ENCODE results near the gene TCP1. TPM values are rescaled to one million over a fixed set of nuclear protein-coding genes. Genes with fewer than 3 reads are reported as not detected.
A peak's percentile ranks its signal among the peaks of the same experiment; 100 is the strongest.

The TCP1 gene
- total and polyA plus RNA-seq, 9 of the 15 experiments (the other 6 are each of a cell fraction or from before 2014, with no cell fraction given), result 331 to 801 (median 645) TPM

DNA sequence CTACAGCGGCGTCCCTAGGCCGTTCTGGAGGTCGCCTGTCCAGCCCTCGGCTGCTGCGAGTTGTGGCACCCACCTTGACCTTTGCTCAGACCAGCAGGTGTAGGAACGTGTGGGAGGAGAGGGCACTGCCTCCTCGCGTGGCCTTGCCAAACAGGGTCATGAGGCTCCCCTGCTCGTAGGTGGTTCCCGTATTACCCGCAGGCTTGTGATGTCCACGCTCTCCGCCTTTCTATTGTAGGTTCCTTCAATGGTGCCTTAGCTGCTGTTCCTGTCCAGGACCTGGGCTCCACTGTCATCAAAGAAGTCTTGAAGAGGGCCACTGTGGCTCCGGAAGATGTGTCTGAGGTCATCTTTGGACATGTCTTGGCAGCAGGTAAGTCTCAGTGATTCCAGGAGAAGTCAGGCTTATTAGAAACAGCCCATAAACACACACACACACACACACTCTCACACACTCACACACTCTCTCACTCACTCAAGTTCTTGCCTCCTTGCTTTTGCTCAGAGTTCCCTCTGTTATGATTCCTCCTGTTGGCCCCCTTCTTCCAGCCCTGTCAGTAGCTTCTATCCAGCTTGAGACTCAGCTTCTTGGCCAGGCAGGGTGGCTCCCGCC is 26.6 kb downstream of the TCP1 start:
- H3K9me3 ChIP-seq (replicated peaks; ENCODE audit: control insufficient read depth, insufficient read depth, low read depth, low read length), result no peaks in the 10 kb centered on the region
- H3K79me2 ChIP-seq (ENCODE audit: control insufficient read depth, insufficient read depth, low read length), result peaks cover 28% of the 10 kb centered on the region
- intact Hi-C loops (cut with micrococcal nuclease) (loop anchor here (1.0 kb wide), 1 partner anchor 35 kb away; the partner anchor contains the start of gene WTAP), in situ Hi-C loops (cut with MboI) (no loop called here)
- peaks cover 16 to 26% of the 10 kb centered on the region in 2 experiments; a peak in 4 of 5 replicates for H3K4me1 ChIP-seq (replicated peaks in 1 of 2; ENCODE audit: control insufficient read depth in 2 of 2, insufficient read depth in 2 of 2, low read length in 2 of 2)
- FAIRE-seq (no peak), ATAC-seq (peak; percentile 1), DNase-seq (ENCODE audit: extremely low read depth in 1 of 4, low spot score in 3 of 4) (peak; percentile 25 to 56 (median 46))
- H3K36me3 ChIP-seq (ENCODE audit: control insufficient read depth, insufficient read depth, low read length), result peaks cover 67% of the 10 kb centered on the region
- no peaks in the 10 kb centered on the region for H3K9me1 ChIP-seq (ENCODE audit: control insufficient read depth, insufficient read depth, low read length)
- ChIA-PET POLR2A (interaction anchor here (1.6 kb wide), 1 partner anchor 29 kb away, joined by 4 read pairs; no protein-coding TSS in a partner anchor), CTCF (ENCODE audit: low intra/inter-chr PET ratio) (no interaction called here)
- TSS peak; percentile 38 for BruUV-seq (replicated peaks)
- peak overlapping the region; percentile 87 for H3K27ac ChIP-seq (ENCODE audit: extremely low read depth, low read depth, low read length)
- H4K20me1 ChIP-seq (replicated peaks; ENCODE audit: control insufficient read depth, insufficient read depth, low read length), result no peaks in the 10 kb centered on the region
- peak overlapping the region; percentile 87 to 100 for H3K9ac ChIP-seq (ENCODE audit: insufficient read depth in 1 of 2, low read depth in 2 of 2, low read length in 2 of 2)
- 8% methylated on average over 16 of the region's 16 CpGs for WGBS (ENCODE audit: insufficient coverage, low coverage, missing lambda C conversion rate)
- peak overlapping the region; percentile 98 for H3K4me2 ChIP-seq (ENCODE audit: insufficient read depth, low read length)
- peak overlapping the region; percentile 98 for H2AFZ ChIP-seq (ENCODE audit: low read depth, low read length)
- H3K27me3 ChIP-seq (ENCODE audit: control insufficient read depth in 2 of 2, insufficient read depth in 2 of 2, low read length in 2 of 2), result no peaks in the 10 kb centered on the region
- peak overlapping the region; percentile 66 for H3K4me3 ChIP-seq
- TF ChIP-seq ZNF592 (IDR thresholded peaks at IDR 0.05) (0 out of 2 replicates have a peak, but pooled peaks have one; percentile 15), HDAC1 (IDR thresholded peaks at IDR 0.05) (peak in 1 of 2 experiments; percentile 15; a peak in 2 of 4 replicates), ZC3H4 (CRISPR knock-in tag; IDR thresholded peaks at IDR 0.05; ENCODE audit: borderline replicate concordance) (peak; percentile 82; the same call in 1 of the 2 replicates), ETV5 (CRISPR knock-in tag; IDR thresholded peaks at IDR 0.05; ENCODE audit: low read depth) (peak; percentile 53; the same call in 1 of the 2 replicates), TCF3 (CRISPR knock-in tag; IDR thresholded peaks at IDR 0.05) (no peak), COPS2 (conservative IDR thresholded peaks at IDR 0.05) (no peak), ZNF583 (CRISPR knock-in tag; IDR thresholded peaks at IDR 0.05) (no peak), HIVEP1 (CRISPR knock-in tag; IDR thresholded peaks at IDR 0.05) (no peak), NR1H2 (CRISPR knock-in tag; IDR thresholded peaks at IDR 0.05) (0 out of 2 replicates have a peak, but pooled peaks have one; percentile 55), USF1 (CRISPR knock-in tag; IDR thresholded peaks at IDR 0.05) (0 out of 2 replicates have a peak, but pooled peaks have one; percentile 1), ZNF146 (CRISPR knock-in tag; IDR thresholded peaks at IDR 0.05; ENCODE audit: unreplicated experiment) (peak; percentile 7), PRMT5 (CRISPR knock-in tag; IDR thresholded peaks at IDR 0.05) (peak; percentile 72; the same call in 1 of the 2 replicates), CBFB (CRISPR knock-in tag; IDR thresholded peaks at IDR 0.05) (peak; percentile 78; the same call in 1 of the 2 replicates)
- TF ChIP-seq, protein P1, sequence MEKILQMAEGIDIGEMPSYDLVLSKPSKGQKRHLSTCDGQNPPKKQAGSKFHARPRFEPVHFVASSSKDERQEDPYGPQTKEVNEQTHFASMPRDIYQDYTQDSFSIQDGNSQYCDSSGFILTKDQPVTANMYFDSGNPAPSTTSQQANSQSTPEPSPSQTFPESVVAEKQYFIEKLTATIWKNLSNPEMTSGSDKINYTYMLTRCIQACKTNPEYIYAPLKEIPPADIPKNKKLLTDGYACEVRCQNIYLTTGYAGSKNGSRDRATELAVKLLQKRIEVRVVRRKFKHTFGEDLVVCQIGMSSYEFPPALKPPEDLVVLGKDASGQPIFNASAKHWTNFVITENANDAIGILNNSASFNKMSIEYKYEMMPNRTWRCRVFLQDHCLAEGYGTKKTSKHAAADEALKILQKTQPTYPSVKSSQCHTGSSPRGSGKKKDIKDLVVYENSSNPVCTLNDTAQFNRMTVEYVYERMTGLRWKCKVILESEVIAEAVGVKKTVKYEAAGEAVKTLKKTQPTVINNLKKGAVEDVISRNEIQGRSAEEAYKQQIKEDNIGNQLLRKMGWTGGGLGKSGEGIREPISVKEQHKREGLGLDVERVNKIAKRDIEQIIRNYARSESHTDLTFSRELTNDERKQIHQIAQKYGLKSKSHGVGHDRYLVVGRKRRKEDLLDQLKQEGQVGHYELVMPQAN (IDR thresholded peaks at IDR 0.05; ENCODE audit: borderline replicate concordance), result peak; percentile 48; the same call in 1 of the 2 replicates

Measured in K562 (cell line).